ENCODE measurements around the gene CLDN17.

Gene CLDN17

DNA sequence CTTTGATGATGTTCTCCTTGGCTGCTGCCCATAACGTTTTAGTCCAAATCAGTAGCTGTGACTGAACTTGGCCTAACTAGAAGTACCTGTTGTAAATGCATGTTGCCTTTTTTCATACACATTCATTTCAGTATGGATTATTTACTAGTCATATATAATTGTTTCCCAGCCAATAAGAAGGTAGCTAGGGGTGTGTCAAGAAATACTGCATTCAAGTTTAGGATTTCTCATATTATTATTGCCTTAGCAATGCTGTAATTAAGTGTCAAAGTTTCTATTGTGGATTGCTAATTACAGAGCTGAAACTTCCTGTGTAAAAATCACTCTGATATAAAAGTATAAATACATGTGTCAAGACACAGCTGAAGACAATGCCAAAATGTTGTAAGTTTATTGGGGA lies at the start of gene CLDN17:
TSS of gene CLDN17 (minus strand) at position 101 of the 400 bp plus-strand sequence. CDS start 188 bp downstream, outside the sequence.
- no peaks in the 10 kb centered on the region for H3K36me3 Mint-ChIP-seq
- H3K27me3 Mint-ChIP-seq = no peaks in the 10 kb centered on the region
- no peak within 1 kb of the TSS for H3K4me3 Mint-ChIP-seq
- peaks cover 5% of the 10 kb centered on the region for H3K9me3 Mint-ChIP-seq
- H3K4me1 Mint-ChIP-seq = no peaks in the 10 kb centered on the region
- CTCF ChIA-PET = no interaction called here
- DNase-seq = no peak
- no peak within 1 kb of the TSS for H3K27ac Mint-ChIP-seq

GRCh38 chr21:30216041-30216723 lies 49.6 kb upstream of the CLDN17 start, which contains the start of gene CLDN8:
CLDN8 (minus strand) TSS chr21:30216097; CDS start chr21:30215925, 172 bp downstream.
- Mint-ChIP-seq H3K4me3 (no peak within 1 kb of the TSS), H3K4me1 (no peaks in the 10 kb centered on the region), H3K27me3 (no peaks in the 10 kb centered on the region), H3K27ac (no peak within 1 kb of the TSS), H3K9me3 (no peaks in the 10 kb centered on the region), H3K36me3 (no peaks in the 10 kb centered on the region)
- DNase-seq = no peak
- CTCF ChIA-PET = no interaction called here

DNA sequence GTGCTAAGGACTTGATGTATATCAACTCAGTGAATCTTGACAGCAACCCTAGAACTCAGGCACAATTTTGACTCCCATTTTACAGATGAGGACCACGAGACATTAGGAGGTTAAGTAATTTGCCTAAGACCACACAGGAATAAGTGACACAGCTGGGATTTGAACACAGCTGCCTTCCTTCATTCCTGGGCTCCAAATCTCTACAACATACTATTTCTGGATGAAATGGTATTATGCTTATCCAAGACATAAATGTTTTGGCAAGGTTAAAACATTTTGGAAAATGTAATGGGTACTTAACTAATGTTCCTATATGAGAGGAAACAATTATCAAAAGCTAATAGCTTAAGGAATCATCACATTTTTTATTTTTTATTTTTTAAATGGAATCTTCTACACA lies 44.5 kb upstream of the CLDN17 start:
- no peak for DNase-seq
- CTCF ChIA-PET = no interaction called here
- Mint-ChIP-seq H3K27me3 (no peaks in the 10 kb centered on the region), H3K27ac (no peak overlapping the region), H3K4me1 (no peaks in the 10 kb centered on the region), H3K4me3 (no peak overlapping the region), H3K36me3 (no peaks in the 10 kb centered on the region), H3K9me3 (no peaks in the 10 kb centered on the region)

DNA sequence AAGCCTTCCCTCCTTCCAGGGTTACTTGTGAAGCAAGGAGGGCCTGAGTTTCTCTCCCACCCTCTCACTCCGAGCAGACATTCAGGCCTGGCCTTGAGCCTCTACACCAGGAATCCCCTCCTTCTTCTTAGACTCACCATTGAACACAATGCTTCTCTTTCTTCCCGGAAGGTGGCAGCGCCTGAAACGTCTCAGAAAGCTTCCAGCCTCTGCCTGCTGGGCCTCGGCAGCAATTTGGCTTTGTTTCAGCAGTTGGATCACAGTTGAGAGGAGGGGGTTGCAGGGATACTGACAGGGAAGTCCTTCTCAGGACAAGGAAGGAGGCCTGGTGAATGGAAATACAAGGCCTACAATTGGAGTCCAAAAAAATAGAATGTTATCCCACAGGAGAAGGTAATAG lies 43.0 kb upstream of the CLDN17 start:
- Mint-ChIP-seq H3K4me1 (no peaks in the 10 kb centered on the region), H3K4me3 (no peak overlapping the region), H3K27me3 (no peaks in the 10 kb centered on the region), H3K9me3 (no peaks in the 10 kb centered on the region), H3K36me3 (no peaks in the 10 kb centered on the region), H3K27ac (no peak overlapping the region)
- CTCF ChIA-PET = no interaction called here
- no peak for DNase-seq

- Mint-ChIP-seq H3K27ac (no peak overlapping the region), H3K4me1 (no peaks in the 10 kb centered on the region), H3K4me3 (no peak overlapping the region), H3K9me3 (no peaks in the 10 kb centered on the region), H3K27me3 (no peaks in the 10 kb centered on the region), H3K36me3 (no peaks in the 10 kb centered on the region)
- CTCF ChIA-PET = interaction anchor here (0.5 kb wide), 1 partner anchor 16 kb away, joined by 3 read pairs; no protein-coding TSS in a partner anchor
- DNase-seq = no peak
These were observed 40.6 kb upstream of the CLDN17 start for GRCh38 chr21:30207252-30207579.

DNA sequence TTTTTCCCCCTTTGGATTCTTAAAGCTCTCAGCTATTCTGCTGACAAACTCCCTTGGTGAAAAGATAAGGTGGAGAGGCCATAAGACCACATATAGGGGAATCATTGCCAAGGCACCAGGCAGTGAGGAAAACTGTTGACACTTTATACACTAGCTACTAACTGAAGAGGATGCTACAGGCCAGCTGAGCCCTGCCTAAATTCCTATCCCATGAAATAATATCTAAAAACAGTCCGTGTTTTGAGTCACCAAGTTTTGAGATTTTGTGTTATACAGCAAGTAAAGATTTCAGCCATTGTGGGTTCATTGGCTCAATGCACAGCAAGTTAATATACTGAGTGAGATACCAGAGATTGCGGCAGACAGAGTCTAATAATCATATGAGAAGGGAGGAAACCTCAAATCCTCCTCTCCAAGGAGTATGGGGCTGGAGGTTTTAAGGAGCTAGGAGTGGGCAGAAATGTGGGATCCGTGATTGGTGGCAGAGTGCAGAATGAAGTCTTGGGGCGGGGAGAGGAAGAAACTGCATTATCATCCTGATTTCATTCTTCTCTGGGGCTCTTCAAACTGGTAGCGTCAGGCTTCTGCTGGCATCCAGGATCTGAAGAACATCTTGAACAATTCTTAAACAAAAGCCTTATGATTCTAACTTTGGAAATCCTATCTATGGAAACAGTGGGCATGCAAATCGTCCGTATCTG lies 40.1 kb upstream of the CLDN17 start:
- no peak overlapping the region for H3K4me3 Mint-ChIP-seq
- H3K27ac Mint-ChIP-seq = no peak overlapping the region
- no peaks in the 10 kb centered on the region for H3K27me3 Mint-ChIP-seq
- no peak for DNase-seq
- no peaks in the 10 kb centered on the region for H3K4me1 Mint-ChIP-seq
- no peaks in the 10 kb centered on the region for H3K9me3 Mint-ChIP-seq
- CTCF ChIA-PET = interaction anchor here (0.5 kb wide), 1 partner anchor 15 kb away, joined by 3 read pairs; no protein-coding TSS in a partner anchor
- H3K36me3 Mint-ChIP-seq = no peaks in the 10 kb centered on the region

DNA sequence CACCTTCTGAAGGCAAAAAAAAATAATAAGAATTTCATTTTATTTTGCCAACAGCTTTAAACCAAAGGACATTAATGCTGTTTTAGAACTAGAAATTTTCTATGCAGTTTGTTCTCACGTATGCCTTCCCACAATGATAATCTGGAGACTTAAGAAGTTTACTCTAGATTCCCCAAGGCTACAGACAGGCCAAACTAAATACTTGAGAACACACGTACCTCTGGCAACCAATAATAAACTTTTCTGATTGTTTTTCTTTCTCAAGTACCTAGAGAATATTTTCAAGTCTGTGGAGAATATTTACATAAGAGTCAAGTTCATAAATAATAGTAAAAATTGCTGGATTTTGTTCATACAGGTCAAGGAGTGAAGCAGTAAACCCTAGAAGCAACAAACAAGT lies 33.4 kb upstream of the CLDN17 start:
- peaks cover 3% of the 10 kb centered on the region for H3K27me3 Mint-ChIP-seq

GRCh38 chr21:30194701-30195299 lies 28.2 kb upstream of the CLDN17 start:
- H3K27me3 Mint-ChIP-seq = peaks cover 3% of the 10 kb centered on the region
- CTCF ChIA-PET = interaction anchor here (1.0 to 1.4 kb wide), 3 partner anchors 23 to 151 kb away, joined by 3 to 4 read pairs (median 3); no protein-coding TSS in a partner anchor
- H3K4me1 Mint-ChIP-seq = no peaks in the 10 kb centered on the region
- no peak overlapping the region for H3K27ac Mint-ChIP-seq
- H3K9me3 Mint-ChIP-seq = no peaks in the 10 kb centered on the region
- no peaks in the 10 kb centered on the region for H3K36me3 Mint-ChIP-seq
- no peak overlapping the region for H3K4me3 Mint-ChIP-seq
- DNase-seq = no peak

More for the DNA sequence above, 33.4 kb upstream of the CLDN17 start:
- Mint-ChIP-seq H3K4me3 (no peak overlapping the region), H3K4me1 (no peaks in the 10 kb centered on the region), H3K9me3 (no peaks in the 10 kb centered on the region), H3K36me3 (no peaks in the 10 kb centered on the region), H3K27ac (no peak overlapping the region)
- no peak for DNase-seq
- CTCF ChIA-PET = no interaction called here

DNA sequence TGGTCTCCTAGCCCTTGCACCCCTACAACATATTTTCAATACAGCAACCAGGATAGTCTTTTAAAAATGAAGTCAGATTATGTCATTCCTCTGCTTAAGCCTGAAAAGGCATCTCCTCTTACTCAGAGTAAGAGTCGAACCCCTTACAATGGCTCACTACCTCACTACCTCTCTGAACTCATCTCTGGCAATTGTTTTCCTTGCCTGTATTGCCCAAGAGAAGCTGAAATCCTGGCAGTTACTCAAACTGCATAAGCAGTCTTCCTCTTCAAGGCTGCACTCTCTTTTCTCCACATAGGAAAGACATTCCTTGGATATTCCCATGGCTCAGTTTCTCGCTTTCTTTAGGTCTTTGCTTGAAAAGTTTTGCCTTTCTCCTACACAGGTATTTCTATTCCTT lies 26.6 kb upstream of the CLDN17 start:
- no peaks in the 10 kb centered on the region for H3K36me3 Mint-ChIP-seq

DNA sequence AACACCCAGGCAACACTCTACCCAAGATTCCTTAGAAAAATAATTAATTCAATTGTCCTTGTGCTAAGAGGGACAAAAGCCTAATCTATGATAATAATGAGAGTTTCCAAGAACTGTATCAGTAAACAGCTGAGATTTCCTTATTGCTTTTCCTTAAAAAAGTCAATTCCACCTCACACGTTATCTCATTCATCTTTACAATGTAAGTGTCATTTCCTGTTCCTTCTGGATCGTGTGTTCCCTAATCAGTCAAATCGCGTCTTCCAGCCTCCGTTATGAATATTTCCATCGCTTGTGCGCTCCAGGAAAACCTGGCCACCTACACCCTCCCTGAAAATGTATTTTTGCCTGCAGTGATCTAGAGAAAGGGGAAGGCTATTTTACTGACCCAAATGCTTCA lies 23.9 kb upstream of the CLDN17 start:
- Mint-ChIP-seq H3K4me1 (no peaks in the 10 kb centered on the region), H3K27me3 (no peaks in the 10 kb centered on the region), H3K4me3 (no peak overlapping the region), H3K27ac (no peak overlapping the region), H3K36me3 (no peaks in the 10 kb centered on the region), H3K9me3 (no peaks in the 10 kb centered on the region)
- no peak for DNase-seq
- CTCF ChIA-PET = no interaction called here

More for the DNA sequence above, 26.6 kb upstream of the CLDN17 start:
- Mint-ChIP-seq H3K9me3 (no peaks in the 10 kb centered on the region), H3K4me1 (no peaks in the 10 kb centered on the region), H3K27me3 (peaks cover 3% of the 10 kb centered on the region), H3K4me3 (no peak overlapping the region), H3K27ac (no peak overlapping the region)
- DNase-seq = no peak
- CTCF ChIA-PET = no interaction called here

DNA sequence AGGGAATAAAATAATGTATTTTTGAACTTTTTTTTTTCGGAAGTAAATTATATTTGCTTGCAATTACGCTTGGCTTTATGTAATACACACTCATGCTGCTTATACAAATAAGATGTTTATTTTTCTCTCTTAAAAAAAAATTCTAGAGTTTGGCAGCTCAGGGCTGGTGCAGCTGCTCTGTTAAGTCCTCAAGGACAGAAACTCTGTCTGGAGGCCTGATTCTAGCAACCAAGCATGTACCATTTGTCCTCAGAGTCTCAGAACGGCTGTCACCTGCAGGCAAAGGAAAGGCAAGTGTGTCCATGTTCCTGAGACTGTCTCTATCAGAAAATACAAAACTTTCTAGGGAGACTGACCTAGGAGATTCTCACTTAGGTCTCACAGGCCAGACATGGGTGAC lies 23.2 kb upstream of the CLDN17 start:
- no peaks in the 10 kb centered on the region for H3K27me3 Mint-ChIP-seq
- H3K36me3 Mint-ChIP-seq = no peaks in the 10 kb centered on the region
- no peak for DNase-seq
- CTCF ChIA-PET = no interaction called here
- no peaks in the 10 kb centered on the region for H3K4me1 Mint-ChIP-seq
- no peaks in the 10 kb centered on the region for H3K9me3 Mint-ChIP-seq
- H3K4me3 Mint-ChIP-seq = no peak overlapping the region
- no peak overlapping the region for H3K27ac Mint-ChIP-seq

DNA sequence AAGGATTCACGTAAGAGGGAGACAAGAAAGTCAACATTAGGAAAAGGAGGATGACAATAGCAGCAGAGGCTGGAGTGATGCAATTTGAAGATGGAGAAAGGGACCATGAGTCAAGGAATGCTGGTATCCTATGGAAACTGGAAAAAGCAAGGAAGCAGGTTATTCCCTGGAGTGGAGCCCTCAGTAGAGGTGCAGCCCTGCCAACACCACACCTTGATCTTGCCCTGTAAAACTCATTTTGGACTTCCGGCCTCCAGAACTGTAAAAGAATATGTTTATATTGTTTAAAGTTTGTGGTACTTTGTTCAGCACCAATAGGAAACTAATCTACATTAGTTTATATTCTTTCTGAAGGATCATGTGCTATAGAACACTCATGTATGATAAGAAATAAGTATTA lies 19.6 kb upstream of the CLDN17 start:
- Mint-ChIP-seq H3K4me1 (no peaks in the 10 kb centered on the region), H3K36me3 (no peaks in the 10 kb centered on the region), H3K9me3 (no peaks in the 10 kb centered on the region), H3K27ac (no peak overlapping the region), H3K27me3 (no peaks in the 10 kb centered on the region), H3K4me3 (no peak overlapping the region)
- DNase-seq = no peak
- CTCF ChIA-PET = no interaction called here

DNA sequence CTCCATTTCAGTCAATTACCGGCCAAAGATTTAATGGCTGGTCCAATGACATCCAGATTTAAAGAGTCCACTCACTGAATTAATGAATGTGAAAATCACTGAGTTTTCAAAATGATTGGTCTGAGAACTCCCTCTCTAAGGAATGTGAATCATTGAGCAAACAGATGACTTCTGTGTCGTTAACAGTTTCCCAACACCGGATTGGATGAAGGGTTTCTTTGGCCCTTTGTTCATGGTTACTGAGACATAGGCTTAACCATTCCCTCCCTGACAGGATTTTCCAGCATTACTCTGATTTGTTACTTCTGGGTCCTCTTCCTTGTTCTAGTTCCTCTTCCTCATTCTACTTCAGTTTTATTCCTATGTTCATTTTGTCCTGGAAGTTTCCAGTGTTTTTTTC lies 1.5 kb upstream of the CLDN17 start:
- Mint-ChIP-seq H3K4me1 (no peaks in the 10 kb centered on the region), H3K4me3 (no peak overlapping the region)

GRCh38 chr21:30166171-30166570 lies 434 bp downstream of the CLDN17 start:
- Mint-ChIP-seq H3K27me3 (no peaks in the 10 kb centered on the region), H3K4me1 (no peaks in the 10 kb centered on the region), H3K27ac (no peak overlapping the region), H3K4me3 (no peak overlapping the region), H3K9me3 (peaks cover 4% of the 10 kb centered on the region), H3K36me3 (no peaks in the 10 kb centered on the region)
- no peak for DNase-seq
- CTCF ChIA-PET = no interaction called here

More for the DNA sequence above, 1.5 kb upstream of the CLDN17 start:
- DNase-seq = no peak
- peaks cover 5% of the 10 kb centered on the region for H3K9me3 Mint-ChIP-seq
- CTCF ChIA-PET = no interaction called here
- H3K36me3 Mint-ChIP-seq = no peaks in the 10 kb centered on the region
- H3K27ac Mint-ChIP-seq = no peak overlapping the region
- no peaks in the 10 kb centered on the region for H3K27me3 Mint-ChIP-seq

DNA sequence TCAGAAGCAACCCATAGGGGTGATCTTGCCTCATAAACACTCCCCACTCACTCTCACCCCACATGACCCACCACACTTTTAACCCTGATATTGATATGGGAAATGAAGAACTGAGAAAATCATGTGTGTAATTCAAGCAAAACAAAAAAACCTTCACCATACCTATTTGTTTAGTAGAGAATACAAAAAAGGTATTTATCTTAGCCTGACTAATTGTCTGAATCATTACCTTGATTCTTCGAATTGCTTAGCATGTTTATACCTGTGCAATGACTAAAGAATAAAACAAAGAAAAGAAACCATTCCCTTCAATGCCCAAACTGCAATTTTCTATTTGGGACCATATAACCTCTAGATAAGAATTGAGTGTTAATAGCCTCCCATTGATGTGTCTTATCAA lies 1.8 kb downstream of the CLDN17 start:
- no peaks in the 10 kb centered on the region for H3K36me3 Mint-ChIP-seq
- CTCF ChIA-PET = no interaction called here
- H3K4me3 Mint-ChIP-seq = no peak overlapping the region
- no peaks in the 10 kb centered on the region for H3K4me1 Mint-ChIP-seq
- H3K9me3 Mint-ChIP-seq = peaks cover 2% of the 10 kb centered on the region
- no peak overlapping the region for H3K27ac Mint-ChIP-seq
- no peak for DNase-seq
- no peaks in the 10 kb centered on the region for H3K27me3 Mint-ChIP-seq
